ENCODE results near the gene ERMP1.

Gene ERMP1

DNA sequence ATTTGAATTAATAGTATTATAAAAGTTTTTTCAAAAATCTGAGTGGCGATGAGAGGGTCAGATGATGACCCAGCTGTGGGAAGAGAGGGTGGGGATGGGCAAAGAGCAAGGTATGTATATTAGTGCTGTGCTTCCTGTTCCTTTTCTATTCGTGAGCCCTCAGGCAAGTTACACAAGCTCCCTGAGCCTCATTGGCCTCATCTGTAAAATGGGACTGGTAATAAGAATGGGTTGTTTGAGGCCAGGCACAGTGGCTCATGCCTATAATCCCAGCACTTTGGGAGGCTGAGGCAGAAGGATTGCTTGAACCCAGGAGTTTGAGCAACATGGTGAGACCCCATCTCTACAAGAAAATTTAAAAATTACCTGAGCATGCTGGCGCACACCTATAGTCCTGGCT lies 33.8 kb upstream of the ERMP1 start:
- DNase-seq (ENCODE audit: low read depth), result no peak
- no peak overlapping the region for H3K4me3 ChIP-seq (replicated peaks; ENCODE audit: low read depth, low read length)

DNA sequence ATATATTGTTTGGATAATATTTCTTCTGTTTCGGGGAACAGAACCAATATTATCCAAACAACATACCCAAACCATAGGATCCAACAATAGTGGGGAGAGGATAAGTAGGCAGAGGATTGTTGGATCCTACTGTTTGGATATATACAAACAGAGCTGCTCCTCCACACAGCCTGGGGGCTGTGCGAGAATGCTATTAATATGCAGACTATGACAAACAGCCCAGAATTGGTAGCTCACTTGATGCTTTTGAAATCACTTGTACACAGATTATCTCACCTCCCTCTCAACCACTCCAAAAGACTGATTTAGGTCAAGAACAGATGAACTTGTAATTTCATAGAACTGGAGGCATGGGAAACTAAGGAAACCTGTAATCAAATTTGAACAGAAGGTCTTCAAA lies 33.4 kb upstream of the ERMP1 start:
- no peak for DNase-seq (ENCODE audit: low read depth)
- H3K4me3 ChIP-seq (replicated peaks; ENCODE audit: low read depth, low read length), result no peak overlapping the region
- TF ChIP-seq, protein P1, sequence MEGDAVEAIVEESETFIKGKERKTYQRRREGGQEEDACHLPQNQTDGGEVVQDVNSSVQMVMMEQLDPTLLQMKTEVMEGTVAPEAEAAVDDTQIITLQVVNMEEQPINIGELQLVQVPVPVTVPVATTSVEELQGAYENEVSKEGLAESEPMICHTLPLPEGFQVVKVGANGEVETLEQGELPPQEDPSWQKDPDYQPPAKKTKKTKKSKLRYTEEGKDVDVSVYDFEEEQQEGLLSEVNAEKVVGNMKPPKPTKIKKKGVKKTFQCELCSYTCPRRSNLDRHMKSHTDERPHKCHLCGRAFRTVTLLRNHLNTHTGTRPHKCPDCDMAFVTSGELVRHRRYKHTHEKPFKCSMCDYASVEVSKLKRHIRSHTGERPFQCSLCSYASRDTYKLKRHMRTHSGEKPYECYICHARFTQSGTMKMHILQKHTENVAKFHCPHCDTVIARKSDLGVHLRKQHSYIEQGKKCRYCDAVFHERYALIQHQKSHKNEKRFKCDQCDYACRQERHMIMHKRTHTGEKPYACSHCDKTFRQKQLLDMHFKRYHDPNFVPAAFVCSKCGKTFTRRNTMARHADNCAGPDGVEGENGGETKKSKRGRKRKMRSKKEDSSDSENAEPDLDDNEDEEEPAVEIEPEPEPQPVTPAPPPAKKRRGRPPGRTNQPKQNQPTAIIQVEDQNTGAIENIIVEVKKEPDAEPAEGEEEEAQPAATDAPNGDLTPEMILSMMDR (IDR thresholded peaks at IDR 0.05; ENCODE audit: low read length, missing control alignments), result no peak

More for the DNA sequence above, 33.8 kb upstream of the ERMP1 start:
- TF ChIP-seq, protein P1 (IDR thresholded peaks at IDR 0.05; ENCODE audit: low read length, missing control alignments), result no peak

DNA sequence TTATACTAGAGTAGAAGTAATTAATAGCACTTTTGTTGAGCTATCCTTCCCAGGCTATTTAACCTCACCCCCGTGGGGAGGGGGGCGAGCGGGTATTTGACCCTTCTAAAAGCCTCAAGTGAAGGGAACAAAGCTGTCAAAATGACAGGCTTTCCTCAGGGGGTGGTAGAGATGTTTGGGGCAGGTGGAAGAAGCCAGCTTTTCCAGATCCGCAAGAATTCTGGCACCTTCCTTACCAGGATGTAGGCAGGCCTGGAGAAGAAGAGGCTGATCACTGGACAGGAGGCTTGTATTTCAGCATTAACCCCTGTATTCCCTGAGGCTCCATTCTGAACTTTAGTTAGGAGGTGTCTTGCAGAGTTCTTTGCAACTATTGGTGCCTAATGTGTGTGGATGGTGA lies 31.5 kb upstream of the ERMP1 start:
- no peak for DNase-seq (ENCODE audit: low read depth)
- TF ChIP-seq, protein P1 (IDR thresholded peaks at IDR 0.05; ENCODE audit: low read length, missing control alignments), result no peak
- no peak overlapping the region for H3K4me3 ChIP-seq (replicated peaks; ENCODE audit: low read depth, low read length)

DNA sequence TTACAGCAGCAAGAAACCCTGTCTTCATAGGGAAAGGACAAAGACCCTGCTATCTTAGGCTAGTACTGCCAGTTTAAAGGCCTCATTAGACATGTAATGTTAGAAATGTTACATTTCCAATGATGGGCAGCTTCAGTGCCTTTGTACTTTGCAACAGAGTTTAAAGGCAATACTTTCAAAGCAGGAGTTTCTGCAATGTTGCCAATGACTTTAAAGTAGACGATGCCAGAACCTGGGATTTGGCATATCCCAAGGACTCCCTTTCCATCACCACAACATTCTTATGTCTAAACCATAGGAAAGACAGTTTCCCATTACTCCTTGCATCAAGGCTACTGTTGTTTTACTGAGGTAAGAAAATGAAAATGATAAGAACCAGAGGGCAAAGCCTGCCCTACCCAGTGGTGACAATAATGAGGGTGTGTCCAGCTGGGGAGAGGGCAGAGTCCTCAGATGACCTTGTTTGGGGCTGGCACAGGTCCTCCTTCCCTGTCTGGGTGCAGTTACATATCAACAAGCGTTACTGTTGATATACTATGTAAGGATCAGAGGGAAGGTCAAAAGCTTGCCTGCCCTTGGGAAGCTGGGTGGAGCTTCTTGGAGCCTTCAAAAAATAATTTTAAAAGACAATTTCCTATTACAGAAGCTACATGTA lies 30.3 kb upstream of the ERMP1 start:
- no peak overlapping the region for H3K4me3 ChIP-seq (replicated peaks; ENCODE audit: low read depth, low read length)
- DNase-seq (ENCODE audit: low read depth), result no peak
- TF ChIP-seq, protein P1 (IDR thresholded peaks at IDR 0.05; ENCODE audit: low read length, missing control alignments), result no peak

DNA sequence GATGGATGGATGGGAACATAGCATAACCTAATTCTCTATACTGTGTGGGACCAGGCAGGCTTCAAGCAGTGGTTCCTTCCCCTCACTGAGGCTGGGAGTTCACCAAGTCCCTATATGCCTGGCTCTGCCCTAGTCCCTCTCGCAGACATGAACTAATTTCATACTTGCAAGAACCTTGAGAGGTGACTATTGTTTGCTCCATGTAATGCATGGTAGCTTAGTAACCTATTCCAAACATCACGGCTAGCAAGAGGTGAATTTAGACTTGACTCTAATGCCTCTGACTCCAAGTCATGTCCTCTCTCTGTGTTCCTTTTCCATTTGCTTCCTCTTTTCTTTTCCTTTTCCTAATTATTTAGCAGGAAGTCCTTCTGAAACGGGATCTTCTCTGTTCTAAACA lies 25.9 kb upstream of the ERMP1 start:
- H3K4me3 ChIP-seq (replicated peaks; ENCODE audit: low read depth, low read length), result no peak overlapping the region
- DNase-seq (ENCODE audit: low read depth), result no peak
- TF ChIP-seq, protein P1 (IDR thresholded peaks at IDR 0.05; ENCODE audit: low read length, missing control alignments), result no peak

DNA sequence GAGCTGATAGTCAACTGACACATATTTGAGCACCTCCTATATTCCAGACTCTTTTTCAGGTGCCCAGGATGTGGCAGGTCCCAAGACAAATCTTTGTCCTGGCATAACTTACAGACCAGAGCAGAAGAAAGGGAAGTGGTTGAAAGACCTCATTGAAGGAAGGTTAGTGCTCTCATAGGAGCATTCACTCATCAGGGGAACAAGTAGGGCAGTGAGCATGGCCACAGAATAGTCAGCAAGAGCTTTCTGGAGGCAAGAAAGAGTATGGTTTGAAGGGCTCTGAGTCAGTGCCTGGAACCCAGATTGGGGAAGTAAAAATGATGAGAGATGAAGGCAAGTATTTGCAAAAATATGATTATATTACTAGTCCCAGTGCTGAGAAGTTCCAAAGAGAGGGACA lies 25.0 kb upstream of the ERMP1 start:
- DNase-seq (ENCODE audit: low read depth), result no peak
- TF ChIP-seq, protein P1 (IDR thresholded peaks at IDR 0.05; ENCODE audit: low read length, missing control alignments), result no peak
- H3K4me3 ChIP-seq (replicated peaks; ENCODE audit: low read depth, low read length), result no peak overlapping the region

All from fibroblast of pulmonary artery (primary cell).